Measurements from ENCODE around the gene RGL2.

RGL2 gene

GRCh38 chr6:33315793-33316602 is 17.3 kb upstream of the RGL2 start:
- Histone ChIP-seq H3F3A (ENCODE audit: low read depth) (peaks cover 6% of the 10 kb centered on the region; the same call in 1 of the 2 replicates), H3K9me3 (ENCODE audit: insufficient read depth, low read depth, low read length) (no peaks in the 10 kb centered on the region), H3K4me3 (ENCODE audit: low read length, poor library complexity, severe bottlenecking) (no peak overlapping the region), H3K4me2 (ENCODE audit: low read depth, low read length, poor library complexity, severe bottlenecking) (no peak overlapping the region), H2AFZ (ENCODE audit: low read length) (no peak overlapping the region), H3K4me1 (ENCODE audit: insufficient read depth, low read length, poor library complexity, severe bottlenecking) (peaks cover 50% of the 10 kb centered on the region), H4K20me1 (ENCODE audit: insufficient read depth, low read length, poor library complexity, severe bottlenecking) (peaks cover 42% of the 10 kb centered on the region), H3K27me3 (ENCODE audit: insufficient read depth, low read length, poor library complexity, severe bottlenecking) (no peaks in the 10 kb centered on the region), H3K9me2 (replicated peaks; ENCODE audit: low read depth, low read length) (no peaks in the 10 kb centered on the region), H3K36me3 (ENCODE audit: insufficient read depth, low read length) (peaks cover 23% of the 10 kb centered on the region; the same call in 1 of the 2 replicates), H3K79me2 (ENCODE audit: insufficient read depth, low read length) (peaks cover 72% of the 10 kb centered on the region), H3K9ac (ENCODE audit: low read depth, low read length, poor library complexity, severe bottlenecking) (no peak overlapping the region)
- TF ChIP-seq CTCF (conservative IDR thresholded peaks at IDR 0.05; ENCODE audit: low read length) (no peak), EZH2phosphoT487 (IDR thresholded peaks at IDR 0.05; ENCODE audit: borderline replicate concordance) (no peak)

- peaks cover 44% of the 10 kb centered on the region for H3K4me1 ChIP-seq (ENCODE audit: insufficient read depth, low read length, poor library complexity, severe bottlenecking)
- H3K27me3 ChIP-seq (ENCODE audit: insufficient read depth, low read length, poor library complexity, severe bottlenecking) = no peaks in the 10 kb centered on the region
- peaks cover 16% of the 10 kb centered on the region; the same call in 1 of the 2 replicates for H3K36me3 ChIP-seq (ENCODE audit: insufficient read depth, low read length)
- no peak overlapping the region for H3K9ac ChIP-seq (ENCODE audit: low read depth, low read length, poor library complexity, severe bottlenecking)
- TF ChIP-seq EZH2phosphoT487 (IDR thresholded peaks at IDR 0.05; ENCODE audit: borderline replicate concordance) (no peak), CTCF (conservative IDR thresholded peaks at IDR 0.05; ENCODE audit: low read length) (no peak)
- peaks cover 39% of the 10 kb centered on the region for H4K20me1 ChIP-seq (ENCODE audit: insufficient read depth, low read length, poor library complexity, severe bottlenecking)
- no peak overlapping the region for H2AFZ ChIP-seq (ENCODE audit: low read length)
- no peaks in the 10 kb centered on the region for H3K9me3 ChIP-seq (ENCODE audit: insufficient read depth, low read depth, low read length)
- H3K4me2 ChIP-seq (ENCODE audit: low read depth, low read length, poor library complexity, severe bottlenecking) = peak overlapping the region; percentile 95
- H3K4me3 ChIP-seq (ENCODE audit: low read length, poor library complexity, severe bottlenecking) = peak overlapping the region; percentile 94
- no peaks in the 10 kb centered on the region for H3K9me2 ChIP-seq (replicated peaks; ENCODE audit: low read depth, low read length)
- H3F3A ChIP-seq (ENCODE audit: low read depth) = peaks cover 6% of the 10 kb centered on the region; the same call in 1 of the 2 replicates
- H3K79me2 ChIP-seq (ENCODE audit: insufficient read depth, low read length) = peaks cover 72% of the 10 kb centered on the region
Observed at GRCh38 chr6:33314943-33315792, 16.4 kb upstream of the RGL2 start.

- Histone ChIP-seq H3K4me3 (ENCODE audit: low read length, poor library complexity, severe bottlenecking) (peak overlapping the region; percentile 94), H3K4me1 (ENCODE audit: insufficient read depth, low read length, poor library complexity, severe bottlenecking) (peaks cover 39% of the 10 kb centered on the region), H3K79me2 (ENCODE audit: insufficient read depth, low read length) (peaks cover 70% of the 10 kb centered on the region), H3K27me3 (ENCODE audit: insufficient read depth, low read length, poor library complexity, severe bottlenecking) (no peaks in the 10 kb centered on the region), H3F3A (ENCODE audit: low read depth) (peaks cover 6% of the 10 kb centered on the region; the same call in 1 of the 2 replicates), H3K9me2 (replicated peaks; ENCODE audit: low read depth, low read length) (no peaks in the 10 kb centered on the region), H3K4me2 (ENCODE audit: low read depth, low read length, poor library complexity, severe bottlenecking) (peak overlapping the region; percentile 95), H3K9me3 (ENCODE audit: insufficient read depth, low read depth, low read length) (no peaks in the 10 kb centered on the region), H3K36me3 (ENCODE audit: insufficient read depth, low read length) (peaks cover 10% of the 10 kb centered on the region; the same call in 1 of the 2 replicates), H3K9ac (ENCODE audit: low read depth, low read length, poor library complexity, severe bottlenecking) (peak overlapping the region; percentile 93), H4K20me1 (ENCODE audit: insufficient read depth, low read length, poor library complexity, severe bottlenecking) (peaks cover 35% of the 10 kb centered on the region), H2AFZ (ENCODE audit: low read length) (peak overlapping the region; percentile 79)
- TF ChIP-seq EZH2phosphoT487 (IDR thresholded peaks at IDR 0.05; ENCODE audit: borderline replicate concordance) (no peak), CTCF (conservative IDR thresholded peaks at IDR 0.05; ENCODE audit: low read length) (no peak)
Observed at GRCh38 chr6:33314515-33314942, 15.8 kb upstream of the RGL2 start.

Measured in Loucy (cell line).